Right cardiac atrium (tissue), 5 donors: ENCODE data around the gene PASK. TPM values are rescaled to one million over a fixed set of nuclear protein-coding genes. Genes with fewer than 3 reads are reported as not detected.

Source experiments
- ATAC-seq, 2 donors: fragments of 200-7000 bp; cut with Tn5 transposase; one replicate each; pipeline versions ENCODE4 v1.8.0 to v1.9.1; 2020; ENCODE audit warnings: moderate library complexity in 2 of 2, mild to moderate bottlenecking in 1 of 2
- DNase-seq, 3 donors: peaks; one replicate each; pipeline ENCODE4 v3.0.0-alpha.2; 2020
- H3K27ac ChIP-seq: one replicate; pipeline ENCODE4 v1.5.1; 2013; ENCODE audit warnings: mild to moderate bottlenecking, low read length, control low read depth, moderate library complexity
- H3K27me3 ChIP-seq: one replicate; pipeline ENCODE4 v1.6.1; 2013; ENCODE audit not compliant: control insufficient read depth, insufficient read depth
- H3K4me1 ChIP-seq: one replicate; pipeline ENCODE4 v1.6.1; 2013; ENCODE audit warnings: low read length; ENCODE audit not compliant: control insufficient read depth, insufficient read depth
- H3K4me3 ChIP-seq: one replicate; pipeline ENCODE4 v1.5.1; 2013; ENCODE audit warnings: low read length, control low read depth
- H3K9me3 ChIP-seq: one replicate; pipeline ENCODE4 v1.6.1; 2013; ENCODE audit warnings: low read length; ENCODE audit not compliant: control insufficient read depth
- WGBS: extraction: QIAGEN DNeasy Blood & Tissue Kit; methylation state at CpG from one replicate; pipeline ENCODE4 v1.1.7; 2013; 5-methylcytosine and 5-hydroxymethylcytosine counted together
- intact Hi-C, 4 donors: fragments of 100-400 bp; cut with DNase I; formaldehyde crosslinking; loops; one replicate each; pipeline versions ENCODE4 v1.11.0 to v1.14.0; 2022 to 2023
- polyA plus RNA-seq: library from polyadenylated mRNA; stranded (reverse); fragments of 200-250 nt; gene quantifications from one replicate; pipeline ENCODE4 v1.2.3, GENCODE V29; 2013
- total RNA-seq, 4 donors: library from RNA; stranded (reverse); fragmentation: NEBNext Ultra II Directional; extraction: Animal tissue kit (Norgen Biotek cat#: 25700); gene quantifications; one replicate each; pipeline ENCODE4 v1.2.1, GENCODE V29; 2021
- donor health status: healthy with polysubstance abuse.
- donor health status: DM: no; HTN: yes; CAD: no.
- donor health status: DM: no; HTN: no; CAD: no.
- donor health status: DM: no; HTN: yes; CAD: no; lungs with severe emphysema.
- donor health status: DM: yes; HTN: yes; CAD: no.

Gene PASK
- total and polyA plus RNA-seq, 5 donors, result 1.1 to 5.3 (median 2.9) TPM

DNA sequence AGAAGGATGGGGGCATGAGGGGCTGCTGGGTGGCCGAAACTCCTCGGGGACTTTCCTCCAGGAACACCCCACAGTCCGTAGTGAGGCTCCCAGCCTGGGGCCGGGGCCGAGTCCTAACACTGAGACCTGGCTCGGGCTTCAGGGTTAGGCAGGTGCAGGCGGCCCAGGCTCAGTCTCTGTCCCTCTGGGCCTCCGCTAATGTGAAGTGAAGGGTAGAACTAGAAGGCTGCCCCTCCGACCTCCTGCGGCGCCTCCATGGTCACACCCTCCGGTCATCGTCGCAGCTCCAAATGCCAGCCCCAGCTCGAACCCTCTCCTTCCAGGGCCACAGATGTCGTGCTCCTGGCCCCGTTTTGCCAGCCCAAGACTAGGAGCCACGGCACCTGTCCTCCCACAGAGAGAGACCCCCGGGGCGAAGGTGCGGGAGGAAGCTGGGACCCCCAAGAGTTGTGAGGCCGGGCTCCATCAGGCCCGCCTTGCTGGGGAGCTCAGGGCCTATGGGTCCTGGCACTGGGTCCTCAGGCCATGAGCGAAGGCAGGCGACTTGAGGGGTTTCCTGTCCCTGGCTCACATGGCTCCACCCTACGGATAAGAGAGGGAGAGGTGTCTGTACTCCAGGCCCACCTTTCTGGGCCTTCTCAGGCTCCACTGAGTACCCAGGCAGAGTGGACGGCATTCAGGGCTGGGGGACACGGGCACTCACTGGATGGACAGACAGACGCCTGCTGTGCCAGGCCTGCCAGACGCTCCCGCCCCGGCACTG is 40.0 kb upstream of the PASK start:
- no peaks in the 10 kb centered on the region for H3K27me3 ChIP-seq
- H3K9me3 ChIP-seq, result no peaks in the 10 kb centered on the region
- ATAC-seq, result no peak
- WGBS, result 89% methylated on average over 32 of the region's 32 CpGs
- intact Hi-C loops, result no loop called here
- H3K4me3 ChIP-seq, result no peak overlapping the region
- H3K4me1 ChIP-seq, result no peaks in the 10 kb centered on the region
- peak in 1 of 3 donors; percentile 55 for DNase-seq
- H3K27ac ChIP-seq, result no peak overlapping the region

DNA sequence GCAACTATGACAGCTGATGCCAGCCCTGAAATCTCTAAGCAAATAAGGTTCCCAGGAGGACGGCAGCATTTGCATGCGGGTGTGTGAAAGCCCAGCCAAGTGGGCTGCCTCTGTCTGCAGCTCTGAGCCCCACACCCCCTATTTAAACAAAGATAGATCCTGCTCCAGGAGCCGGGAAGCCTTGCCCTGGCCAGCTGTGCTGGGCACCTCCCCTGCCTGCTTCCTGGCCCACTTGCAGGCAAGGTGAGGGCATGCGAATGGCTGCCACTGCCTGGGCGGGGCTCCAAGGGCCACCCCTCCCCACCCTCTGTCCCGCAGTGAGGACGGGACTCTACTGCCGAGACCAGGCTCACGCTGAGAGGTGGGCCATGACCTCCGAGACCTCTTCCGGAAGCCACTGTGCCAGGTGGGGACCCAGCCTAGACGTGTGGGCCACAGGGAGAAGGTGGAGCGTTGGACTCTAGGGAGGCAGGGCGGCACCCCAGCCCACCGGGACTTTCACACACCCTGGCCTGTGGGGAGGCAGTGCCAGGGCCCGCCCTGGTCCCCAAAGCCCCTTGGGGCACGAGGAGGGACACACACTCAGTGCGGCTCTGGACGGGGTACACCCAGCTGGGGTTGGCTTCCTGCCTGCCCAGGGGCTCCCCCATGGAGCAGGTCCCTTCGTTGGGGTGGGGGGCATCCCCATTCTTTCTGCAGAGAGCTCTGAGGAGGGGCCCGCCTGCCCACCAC is 39.3 kb upstream of the PASK start, which contains the start of gene ANO7:
TSS of gene ANO7 (plus strand) at position 317 of the 732 bp plus-strand sequence. CDS start 1,387 bp downstream, outside the sequence.
- WGBS, result 67% methylated on average over 21 of the region's 21 CpGs
- no peaks in the 10 kb centered on the region for H3K4me1 ChIP-seq
- H3K27ac ChIP-seq, result no peak within 1 kb of the TSS
- ATAC-seq, result no peak
- intact Hi-C loops, result no loop called here
- H3K4me3 ChIP-seq, result no peak within 1 kb of the TSS
- DNase-seq, result no peak
- no peaks in the 10 kb centered on the region for H3K27me3 ChIP-seq
- H3K9me3 ChIP-seq, result no peaks in the 10 kb centered on the region

GRCh38 chr2:241187918-241188234 is 38.6 kb upstream of the PASK start:
- Histone ChIP-seq H3K4me3 (no peak overlapping the region), H3K4me1 (no peaks in the 10 kb centered on the region), H3K27me3 (no peaks in the 10 kb centered on the region), H3K27ac (no peak overlapping the region), H3K9me3 (no peaks in the 10 kb centered on the region)
- intact Hi-C loops, result no loop called here
- 65% methylated on average over 4 of the region's 4 CpGs for WGBS
- DNase-seq (no peak), ATAC-seq (no peak)

GRCh38 chr2:241187101-241187917 is 38.0 kb upstream of the PASK start:
- no peaks in the 10 kb centered on the region for H3K4me1 ChIP-seq
- no peaks in the 10 kb centered on the region for H3K9me3 ChIP-seq
- no peak overlapping the region for H3K4me3 ChIP-seq
- intact Hi-C loops, result no loop called here
- 59% methylated on average over 14 of the region's 14 CpGs for WGBS
- no peak overlapping the region for H3K27ac ChIP-seq
- H3K27me3 ChIP-seq, result no peaks in the 10 kb centered on the region
- DNase-seq (no peak), ATAC-seq (no peak)

DNA sequence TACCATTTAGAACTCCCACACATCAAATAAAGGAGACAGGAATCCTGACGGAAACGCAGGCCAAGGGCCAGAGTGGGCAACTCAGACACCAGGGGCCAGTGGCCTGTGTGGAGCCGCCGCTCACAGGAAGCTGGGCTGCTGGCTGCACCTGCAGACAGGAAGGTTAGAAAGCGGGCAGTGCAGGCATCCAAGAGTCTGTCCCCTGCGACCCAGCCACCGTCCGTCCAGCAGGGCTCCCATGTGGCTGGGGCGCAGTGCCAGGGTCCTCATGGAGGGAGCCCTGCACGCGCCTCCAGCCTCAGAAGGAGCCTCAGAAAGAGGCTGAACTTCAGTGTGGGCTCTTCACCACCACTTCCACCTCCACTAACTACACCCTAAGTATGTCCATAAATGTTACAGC is 36.7 kb upstream of the PASK start:
- H3K27ac ChIP-seq, result no peak overlapping the region
- H3K4me1 ChIP-seq, result no peaks in the 10 kb centered on the region
- DNase-seq (no peak), ATAC-seq (no peak)
- H3K9me3 ChIP-seq, result no peaks in the 10 kb centered on the region
- no peaks in the 10 kb centered on the region for H3K27me3 ChIP-seq
- H3K4me3 ChIP-seq, result no peak overlapping the region
- WGBS, result 58% methylated on average over 11 of the region's 11 CpGs
- intact Hi-C loops, result no loop called here

DNA sequence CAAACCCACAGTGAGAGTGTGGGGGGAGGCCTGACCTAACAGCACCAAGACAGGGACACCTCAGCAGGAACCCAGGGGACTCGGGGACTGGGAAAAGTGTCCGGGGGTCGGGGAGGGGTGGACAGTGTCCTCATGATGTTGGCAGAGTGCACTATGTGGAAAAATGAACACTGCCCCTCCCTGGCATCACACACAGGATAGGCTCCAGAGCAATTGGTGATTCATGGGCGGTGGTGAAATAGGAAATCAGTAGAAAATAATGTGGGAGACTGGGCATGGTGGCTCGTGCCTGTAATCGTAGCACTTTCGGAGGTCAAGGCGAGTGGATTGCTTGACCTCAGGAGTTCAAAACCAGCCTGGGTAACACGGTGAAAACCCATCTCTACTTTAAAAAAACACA is 35.6 kb upstream of the PASK start:
- DNase-seq (no peak), ATAC-seq (no peak)
- Histone ChIP-seq H3K4me3 (no peak overlapping the region), H3K9me3 (no peaks in the 10 kb centered on the region), H3K27ac (no peak overlapping the region), H3K4me1 (no peaks in the 10 kb centered on the region), H3K27me3 (no peaks in the 10 kb centered on the region)
- intact Hi-C loops, result no loop called here
- WGBS, result 70% methylated on average over 9 of the region's 9 CpGs

- intact Hi-C loops, result no loop called here
Measured at GRCh38 chr2:241183221-241183620, 33.9 kb upstream of the PASK start.

DNA sequence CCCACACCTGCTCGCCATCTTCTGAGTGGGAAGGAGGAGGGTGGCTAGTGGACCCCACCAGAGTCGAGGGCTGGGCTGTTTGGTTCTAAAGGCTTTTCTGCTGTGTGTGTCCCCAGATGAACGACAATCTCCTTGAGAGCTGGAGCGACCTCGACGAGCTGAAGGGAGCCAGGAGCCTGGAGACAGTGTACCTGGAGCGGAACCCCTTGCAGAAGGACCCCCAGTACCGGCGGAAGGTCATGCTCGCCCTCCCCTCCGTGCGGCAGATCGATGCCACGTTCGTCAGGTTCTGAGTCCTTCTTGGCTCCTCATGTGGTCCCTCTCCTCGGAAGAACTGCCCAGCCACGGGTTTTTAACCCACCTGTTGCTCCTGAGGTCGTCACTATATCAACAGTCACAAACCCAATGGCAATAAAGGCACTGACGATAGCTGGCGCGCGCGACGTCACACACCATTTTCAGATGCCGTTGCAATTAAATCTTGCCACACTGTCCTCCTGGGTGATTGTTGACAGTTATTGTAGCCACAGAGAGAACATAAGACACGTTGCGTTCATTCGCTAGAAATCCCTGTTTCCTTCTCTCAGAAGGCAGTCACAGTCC is 33.4 kb upstream of the PASK start:
- Histone ChIP-seq H3K27me3 (no peaks in the 10 kb centered on the region), H3K4me1 (no peaks in the 10 kb centered on the region), H3K27ac (no peak overlapping the region), H3K4me3 (no peak overlapping the region), H3K9me3 (no peaks in the 10 kb centered on the region)
- intact Hi-C loops, result no loop called here
- 93% methylated on average over 28 of the region's 28 CpGs for WGBS
- DNase-seq (no peak), ATAC-seq (no peak)

More at GRCh38 chr2:241183221-241183620, 33.9 kb upstream of the PASK start:
- Histone ChIP-seq H3K4me3 (no peak overlapping the region), H3K27me3 (no peaks in the 10 kb centered on the region), H3K4me1 (no peaks in the 10 kb centered on the region), H3K9me3 (no peaks in the 10 kb centered on the region), H3K27ac (no peak overlapping the region)
- 93% methylated on average over 9 of the region's 9 CpGs for WGBS
- no peak for DNase-seq
- ATAC-seq, result no peak

DNA sequence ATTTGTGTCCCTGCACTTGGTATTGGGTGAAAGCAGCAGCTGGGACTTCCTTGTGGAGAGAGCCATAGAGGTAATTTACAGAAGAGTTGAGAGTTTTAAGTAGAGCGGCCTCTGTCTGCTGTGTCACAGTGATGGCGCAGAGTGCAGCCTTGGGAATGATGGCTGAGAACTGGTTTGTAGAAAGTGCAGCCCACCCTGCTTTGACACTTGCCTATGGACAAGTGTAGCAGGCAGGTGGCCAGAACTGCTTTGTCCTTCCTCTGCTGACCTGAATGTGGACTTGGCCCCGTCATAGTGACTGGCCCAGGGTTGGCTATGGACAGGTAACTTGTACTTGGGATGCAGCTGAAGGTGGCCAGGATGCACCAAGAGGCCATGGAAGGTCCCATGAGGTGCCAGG is 32.9 kb upstream of the PASK start:
- Histone ChIP-seq H3K27ac (no peak overlapping the region), H3K4me1 (no peaks in the 10 kb centered on the region), H3K27me3 (no peaks in the 10 kb centered on the region), H3K4me3 (no peak overlapping the region), H3K9me3 (no peaks in the 10 kb centered on the region)
- intact Hi-C loops, result no loop called here
- WGBS, result 97% methylated on average over 3 of the region's 3 CpGs
- ATAC-seq (no peak), DNase-seq (no peak)

DNA sequence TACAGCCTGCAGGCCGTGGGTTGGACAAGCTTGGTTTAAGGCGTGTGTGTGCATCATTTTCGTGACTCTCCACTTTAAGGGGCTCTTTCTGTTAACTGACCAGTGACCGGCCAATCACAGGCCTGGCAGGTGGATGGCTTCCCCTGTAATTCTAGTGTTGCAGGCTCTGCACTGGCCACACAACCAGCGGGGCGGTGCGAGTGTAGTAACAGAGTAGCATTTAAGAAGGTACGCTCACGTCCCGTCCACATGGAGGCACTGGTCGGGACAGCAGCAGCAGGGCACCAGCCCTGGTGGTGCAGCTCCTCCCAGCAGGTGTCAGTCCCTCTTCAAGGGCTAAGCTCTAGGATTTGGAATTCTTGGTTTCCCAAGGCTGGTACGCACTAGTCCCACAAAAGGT is 31.2 kb upstream of the PASK start:
- Histone ChIP-seq H3K4me1 (no peaks in the 10 kb centered on the region), H3K4me3 (no peak overlapping the region), H3K27me3 (no peaks in the 10 kb centered on the region), H3K27ac (no peak overlapping the region), H3K9me3 (no peaks in the 10 kb centered on the region)
- intact Hi-C loops, result no loop called here
- no peak for ATAC-seq
- 90% methylated on average over 12 of the region's 12 CpGs for WGBS
- DNase-seq, result no peak

DNA sequence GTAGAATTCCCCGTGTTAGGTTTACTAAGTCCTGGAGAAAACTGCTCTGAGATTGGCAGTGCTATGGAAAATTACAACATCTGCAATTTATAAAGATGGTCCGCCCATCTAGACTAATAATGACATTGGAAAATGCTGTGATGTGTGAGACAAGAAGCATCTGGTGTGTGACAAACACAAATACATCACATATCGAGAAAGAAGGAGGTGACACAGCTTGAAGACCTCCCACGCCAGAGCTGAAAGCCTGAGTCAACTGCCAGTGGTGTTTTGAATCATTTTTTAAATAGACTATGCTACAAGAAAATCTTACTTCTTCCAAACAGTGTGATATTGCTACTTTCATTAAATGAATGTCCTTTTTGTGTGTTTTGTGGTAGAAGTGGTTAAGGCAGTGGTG is 30.6 kb upstream of the PASK start:
- no peaks in the 10 kb centered on the region for H3K4me1 ChIP-seq
- 65% methylated on average over 4 of the region's 4 CpGs for WGBS
- ATAC-seq, result no peak
- H3K27ac ChIP-seq, result no peak overlapping the region
- no peak for DNase-seq
- H3K4me3 ChIP-seq, result no peak overlapping the region
- H3K27me3 ChIP-seq, result no peaks in the 10 kb centered on the region
- no peaks in the 10 kb centered on the region for H3K9me3 ChIP-seq
- intact Hi-C loops, result no loop called here
